ES-I3 (cell line): Measurements from ENCODE around the gene ADAT3.

Experiments
- H3K36me3 ChIP-seq: 2 replicates; pipeline ENCODE4 v1.6.1; 2013; ENCODE audit warnings: mild to moderate bottlenecking, low read length, control low read depth, moderate library complexity; ENCODE audit not compliant: insufficient read depth
- H3K4me1 ChIP-seq: 2 replicates; pipeline ENCODE4 v1.6.1; 2013; ENCODE audit warnings: mild to moderate bottlenecking, control low read depth, low read length; ENCODE audit not compliant: insufficient read depth
- H3K9ac ChIP-seq: 2 replicates; pipeline ENCODE4 v1.6.1; 2013; ENCODE audit warnings: low read depth, mild to moderate bottlenecking, low read length, moderate library complexity
- H3K9me3 ChIP-seq: 2 replicates; pipeline ENCODE4 v1.6.1; 2013; ENCODE audit warnings: mild to moderate bottlenecking, low read length, moderate library complexity; ENCODE audit not compliant: control insufficient read depth, insufficient read depth

ADAT3 gene

DNA sequence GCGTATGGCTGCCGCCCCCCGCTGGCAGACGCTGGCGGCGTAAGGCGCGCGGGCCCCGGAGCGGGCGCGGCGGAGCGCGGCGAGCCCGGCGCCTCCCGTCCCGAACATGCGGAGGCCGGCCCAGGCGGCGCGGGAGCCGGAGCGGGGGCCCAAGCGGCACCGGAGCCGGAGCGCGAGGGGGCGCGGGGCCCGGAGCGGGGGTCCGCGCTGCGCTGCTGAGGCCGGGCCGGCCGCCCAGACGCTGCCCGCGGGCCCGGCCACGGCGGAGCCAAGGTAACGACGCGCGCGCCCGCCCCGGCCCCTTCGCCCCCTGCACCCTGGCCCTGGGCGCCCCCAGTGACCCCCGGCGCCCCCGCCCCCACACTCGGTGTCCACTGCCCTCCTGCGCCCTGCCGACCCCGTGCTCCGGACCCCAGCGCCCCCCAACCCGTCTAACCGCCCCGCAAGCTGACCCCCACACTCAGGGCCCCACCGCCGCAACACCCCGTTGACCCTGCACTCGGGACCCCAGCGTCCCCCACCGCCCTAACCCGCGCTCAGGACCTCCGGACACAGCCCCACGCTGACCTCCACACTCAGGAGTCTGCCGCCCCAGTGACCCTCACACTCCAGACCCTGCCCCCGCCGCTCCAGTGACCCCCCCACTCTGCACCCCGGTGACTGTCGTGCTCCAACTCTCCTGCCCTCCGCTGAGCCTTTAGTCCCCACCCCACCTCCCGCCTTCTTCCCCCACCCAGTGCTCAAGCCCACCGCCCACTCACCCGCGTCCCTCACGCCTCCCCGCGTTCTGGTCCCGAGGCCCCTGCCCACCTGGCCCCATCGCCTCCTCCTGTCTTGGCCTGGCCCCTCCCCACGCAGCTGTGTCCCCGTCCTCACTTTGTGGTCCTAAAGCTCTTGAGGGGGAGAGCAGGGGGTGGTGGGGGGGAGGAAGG, 36.2 kb downstream of the ADAT3 start, which contains the start of gene CSNK1G2:
Gene CSNK1G2 (plus strand): TSS at position 27 of the 932 bp plus-strand sequence. CDS start 28,601 bp downstream, outside the sequence.
- Histone ChIP-seq H3K36me3 (no peaks in the 10 kb centered on the region), H3K9me3 (no peaks in the 10 kb centered on the region), H3K9ac (peak within 1 kb of the TSS; percentile 93), H3K4me1 (peaks cover 6% of the 10 kb centered on the region; the same call in 1 of the 2 replicates)

DNA sequence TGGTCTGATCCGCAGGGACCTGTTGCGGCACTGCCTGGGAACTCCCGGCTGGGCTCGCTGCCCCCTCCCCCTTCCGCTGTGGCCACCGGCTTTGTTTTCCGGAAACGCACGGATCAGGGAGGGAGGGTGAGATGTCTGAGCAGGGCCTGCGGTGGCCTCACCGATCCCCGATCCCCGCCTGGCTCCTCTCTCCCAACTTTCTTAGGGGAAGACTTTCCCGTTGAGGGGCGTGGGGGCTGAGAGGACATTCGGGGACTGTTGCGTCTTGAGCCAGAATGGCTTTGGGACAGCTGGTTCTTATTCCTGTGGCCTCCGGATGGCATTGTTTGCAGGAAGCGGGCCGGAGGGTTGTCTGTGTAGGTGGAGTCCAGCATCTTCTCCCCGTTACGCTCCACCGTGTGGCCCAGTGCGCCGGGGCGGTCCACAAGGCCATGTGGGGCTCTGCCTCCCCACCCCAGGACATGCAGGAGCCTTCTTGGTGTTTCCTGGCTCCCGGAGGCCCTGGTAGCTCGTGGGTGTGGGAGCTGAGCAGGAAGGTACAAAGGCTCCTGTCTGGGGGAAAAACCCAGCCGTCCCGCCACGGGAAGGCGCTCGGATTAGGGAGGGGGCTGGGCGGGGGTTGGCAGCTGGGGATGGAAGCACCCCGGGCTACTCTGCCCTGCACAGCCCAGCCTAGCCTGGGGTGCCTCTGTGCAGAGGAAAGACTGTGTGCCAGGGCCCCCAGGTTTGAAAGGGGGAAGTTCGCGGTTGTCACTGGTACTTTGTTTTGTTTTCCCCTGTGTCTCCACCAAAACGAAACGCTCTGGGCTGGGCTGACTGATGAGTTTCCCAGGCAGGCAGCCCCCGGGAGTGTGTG, 37.1 kb downstream of the ADAT3 start:
- no peaks in the 10 kb centered on the region for H3K9me3 ChIP-seq
- H3K4me1 ChIP-seq: peaks cover 6% of the 10 kb centered on the region; the same call in 1 of the 2 replicates
- H3K9ac ChIP-seq: peak overlapping the region; percentile 82
- no peaks in the 10 kb centered on the region for H3K36me3 ChIP-seq

DNA sequence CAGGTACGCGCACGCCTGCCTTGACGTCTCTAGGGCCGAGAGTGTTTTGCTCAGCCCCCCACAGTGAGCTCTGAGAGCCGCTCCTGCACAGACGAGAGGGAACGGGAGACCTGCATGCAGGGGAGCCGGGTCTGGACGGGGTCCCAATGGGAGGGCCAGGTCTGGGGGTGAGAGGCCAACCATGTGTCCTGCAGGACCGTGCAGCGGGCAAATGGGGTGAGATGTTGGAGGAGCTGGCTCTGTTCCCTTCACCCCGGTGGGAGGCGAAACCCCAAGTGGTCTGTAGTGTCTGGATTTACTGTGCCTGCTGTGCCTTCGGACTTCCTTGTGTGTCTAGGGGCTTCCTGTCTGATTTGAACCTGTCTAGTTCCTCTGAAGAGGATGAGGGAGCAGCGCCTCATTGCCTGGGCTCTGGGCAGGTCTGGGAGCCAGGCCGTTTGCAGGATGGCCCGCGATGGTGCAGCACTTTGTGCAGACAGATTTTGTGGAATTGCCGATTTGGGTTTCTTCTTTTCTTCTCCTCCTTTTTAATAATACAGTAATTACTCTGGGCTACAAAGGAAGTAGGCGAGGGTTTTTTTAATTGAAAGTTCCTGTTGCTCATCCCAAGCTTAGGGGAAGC, 37.8 kb downstream of the ADAT3 start:
- peaks cover 6% of the 10 kb centered on the region; the same call in 1 of the 2 replicates for H3K4me1 ChIP-seq
- H3K36me3 ChIP-seq: no peaks in the 10 kb centered on the region
- H3K9me3 ChIP-seq: no peaks in the 10 kb centered on the region
- H3K9ac ChIP-seq: peak overlapping the region; percentile 82; the same call in 1 of the 2 replicates

DNA sequence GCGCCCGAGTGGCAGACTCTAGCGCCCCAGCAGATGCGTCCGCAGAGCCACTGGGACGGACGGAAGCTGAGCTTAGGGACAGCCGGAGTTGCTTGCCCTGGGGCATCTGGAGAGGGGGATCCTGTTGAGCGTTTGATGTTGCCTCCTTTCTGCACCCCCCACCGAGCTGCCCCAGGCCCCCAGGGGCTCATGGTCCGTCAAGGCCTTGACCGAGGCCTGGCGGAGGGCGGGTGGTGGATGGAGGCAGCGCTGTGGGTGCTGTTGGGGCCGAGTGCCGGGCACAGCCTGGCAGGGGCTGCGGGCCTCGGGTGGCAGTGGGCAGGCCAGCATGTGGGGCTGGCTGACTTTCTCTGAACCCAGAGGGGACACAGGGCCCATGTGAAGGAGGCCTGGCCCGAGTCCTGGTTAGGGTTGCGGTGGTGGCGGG, 38.5 kb downstream of the ADAT3 start:
- H3K36me3 ChIP-seq: no peaks in the 10 kb centered on the region
- H3K9ac ChIP-seq: no peak overlapping the region
- H3K4me1 ChIP-seq: peaks cover 6% of the 10 kb centered on the region; the same call in 1 of the 2 replicates
- H3K9me3 ChIP-seq: no peaks in the 10 kb centered on the region

DNA sequence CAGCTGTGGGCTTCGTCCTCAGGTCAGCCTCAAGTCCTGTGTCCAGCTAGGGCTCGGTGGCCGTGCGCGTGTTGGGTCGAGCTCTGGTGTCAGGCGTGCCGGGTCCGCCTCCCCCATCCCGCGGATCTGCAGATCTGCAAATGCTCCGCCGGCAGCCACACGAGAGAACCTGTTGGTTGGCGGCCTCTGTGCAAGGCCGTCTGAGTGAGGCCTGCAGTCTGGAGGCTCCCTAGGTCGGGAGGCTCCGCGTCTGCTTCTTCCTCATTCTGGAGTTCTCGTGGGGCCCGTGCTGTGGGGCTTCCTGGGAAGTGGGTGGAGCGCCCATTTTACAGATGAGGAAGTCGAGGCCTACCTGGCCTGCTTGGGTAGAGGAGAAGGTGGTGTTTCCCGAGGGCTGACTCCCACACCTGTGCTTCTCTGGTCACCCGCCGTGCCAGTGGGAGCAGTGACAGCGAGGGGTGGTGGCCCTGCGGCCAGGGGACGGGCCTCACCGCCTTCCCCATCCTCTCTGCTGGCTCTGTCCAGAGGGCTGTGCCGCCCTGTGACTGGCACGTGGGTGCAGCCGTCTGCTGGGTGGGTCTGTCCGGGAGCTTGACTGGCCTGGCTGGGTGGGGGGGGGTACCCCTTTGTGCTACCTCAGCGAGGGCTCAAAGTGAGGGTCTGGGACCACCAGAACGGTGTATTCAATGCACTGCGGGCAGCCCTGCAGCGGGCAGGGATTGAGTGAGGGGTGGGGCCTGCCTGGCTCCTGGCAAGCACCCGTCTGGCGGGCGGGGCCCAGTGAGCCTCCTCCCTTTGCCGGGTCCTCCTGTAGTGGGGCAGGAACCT, 39.1 kb downstream of the ADAT3 start:
- peaks cover 6% of the 10 kb centered on the region; the same call in 1 of the 2 replicates for H3K4me1 ChIP-seq
- H3K9me3 ChIP-seq: no peaks in the 10 kb centered on the region
- H3K9ac ChIP-seq: no peak overlapping the region
- H3K36me3 ChIP-seq: no peaks in the 10 kb centered on the region

DNA sequence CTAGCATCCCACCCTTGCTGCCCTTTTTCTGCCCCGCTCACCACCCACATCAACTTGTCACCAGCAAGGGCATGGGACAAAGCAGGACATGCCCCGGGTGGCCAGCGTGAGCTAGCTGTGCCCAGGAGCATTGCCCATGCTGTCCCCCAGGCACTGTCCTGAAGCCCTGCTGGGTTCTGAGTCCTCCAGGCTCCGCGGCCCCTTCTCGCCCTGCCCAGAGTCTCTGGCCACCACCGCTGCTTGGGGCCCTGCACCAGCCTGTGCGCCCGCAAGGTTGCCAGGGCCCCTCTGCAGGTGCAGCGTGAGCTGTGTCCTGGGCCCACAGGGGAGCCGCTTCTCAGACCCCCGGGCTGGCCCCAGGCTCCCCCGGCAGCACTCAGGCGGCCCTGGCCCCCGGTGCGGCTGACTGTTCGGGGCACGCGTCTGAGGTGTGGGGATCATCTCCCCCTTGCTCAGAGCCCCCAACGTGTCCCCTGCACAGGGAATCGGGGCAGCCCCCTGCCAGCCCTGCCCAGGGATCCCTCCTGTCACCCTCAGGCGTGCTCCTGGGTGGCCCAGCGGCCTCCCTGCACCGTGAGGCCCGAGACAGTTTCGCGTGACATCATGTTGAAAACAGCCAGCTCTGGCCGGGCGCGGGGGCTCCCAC, 39.8 kb downstream of the ADAT3 start:
- peaks cover 6% of the 10 kb centered on the region; the same call in 1 of the 2 replicates for H3K4me1 ChIP-seq
- H3K36me3 ChIP-seq: no peaks in the 10 kb centered on the region
- no peaks in the 10 kb centered on the region for H3K9me3 ChIP-seq
- no peak overlapping the region for H3K9ac ChIP-seq

DNA sequence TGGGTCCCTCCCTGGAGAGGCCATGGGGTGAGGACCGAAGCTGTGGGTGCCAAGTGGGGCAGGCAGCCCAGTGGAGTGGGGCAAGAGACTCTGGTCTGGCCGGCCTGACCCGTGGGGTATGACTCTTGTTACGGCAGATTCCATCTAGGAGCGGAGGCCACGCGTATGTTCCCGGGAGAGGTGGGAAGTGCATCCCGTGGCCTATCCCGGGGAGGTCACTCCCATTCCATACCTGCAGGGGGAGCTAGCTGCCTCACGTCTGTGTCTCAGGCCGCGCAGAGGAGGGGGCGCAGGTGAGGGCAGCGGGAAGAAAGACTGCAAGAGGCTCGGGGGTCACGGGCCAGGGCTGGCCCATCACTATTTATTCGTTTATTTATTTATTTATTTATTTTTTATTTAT, 40.7 kb downstream of the ADAT3 start:
- Histone ChIP-seq H3K4me1 (peaks cover 6% of the 10 kb centered on the region; the same call in 1 of the 2 replicates), H3K36me3 (no peaks in the 10 kb centered on the region), H3K9ac (no peak overlapping the region), H3K9me3 (no peaks in the 10 kb centered on the region)

DNA sequence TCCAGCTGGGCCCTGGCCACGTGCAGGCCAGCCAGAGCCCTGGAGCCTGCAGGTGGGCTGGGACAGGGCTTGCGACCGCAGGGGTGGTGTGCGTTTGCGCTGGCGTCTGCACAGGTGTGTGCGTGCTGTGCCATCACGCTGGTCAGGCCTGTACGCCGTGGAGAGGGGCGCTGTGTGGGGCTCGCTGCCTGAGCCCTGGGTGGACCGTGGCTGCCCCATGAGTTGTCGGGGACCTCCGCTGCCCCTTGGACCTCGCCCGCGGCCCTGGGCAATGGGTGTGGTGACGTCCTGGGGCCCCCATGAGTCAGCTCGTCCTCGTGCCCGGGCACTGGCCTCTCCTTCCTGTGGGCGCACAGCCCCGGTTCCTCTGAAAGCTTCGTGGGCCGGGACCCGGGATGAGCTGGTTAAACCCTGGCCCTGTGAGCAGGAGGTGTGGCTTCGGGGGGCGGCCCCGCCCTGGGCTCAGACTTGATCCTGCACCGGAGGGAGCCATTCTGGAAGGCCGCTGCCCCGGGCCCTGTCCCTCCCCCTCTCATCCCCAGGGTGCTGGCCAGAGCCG, 42.5 kb downstream of the ADAT3 start:
- Histone ChIP-seq H3K4me1 (peaks cover 6% of the 10 kb centered on the region; the same call in 1 of the 2 replicates), H3K36me3 (no peaks in the 10 kb centered on the region), H3K9me3 (no peaks in the 10 kb centered on the region)

DNA sequence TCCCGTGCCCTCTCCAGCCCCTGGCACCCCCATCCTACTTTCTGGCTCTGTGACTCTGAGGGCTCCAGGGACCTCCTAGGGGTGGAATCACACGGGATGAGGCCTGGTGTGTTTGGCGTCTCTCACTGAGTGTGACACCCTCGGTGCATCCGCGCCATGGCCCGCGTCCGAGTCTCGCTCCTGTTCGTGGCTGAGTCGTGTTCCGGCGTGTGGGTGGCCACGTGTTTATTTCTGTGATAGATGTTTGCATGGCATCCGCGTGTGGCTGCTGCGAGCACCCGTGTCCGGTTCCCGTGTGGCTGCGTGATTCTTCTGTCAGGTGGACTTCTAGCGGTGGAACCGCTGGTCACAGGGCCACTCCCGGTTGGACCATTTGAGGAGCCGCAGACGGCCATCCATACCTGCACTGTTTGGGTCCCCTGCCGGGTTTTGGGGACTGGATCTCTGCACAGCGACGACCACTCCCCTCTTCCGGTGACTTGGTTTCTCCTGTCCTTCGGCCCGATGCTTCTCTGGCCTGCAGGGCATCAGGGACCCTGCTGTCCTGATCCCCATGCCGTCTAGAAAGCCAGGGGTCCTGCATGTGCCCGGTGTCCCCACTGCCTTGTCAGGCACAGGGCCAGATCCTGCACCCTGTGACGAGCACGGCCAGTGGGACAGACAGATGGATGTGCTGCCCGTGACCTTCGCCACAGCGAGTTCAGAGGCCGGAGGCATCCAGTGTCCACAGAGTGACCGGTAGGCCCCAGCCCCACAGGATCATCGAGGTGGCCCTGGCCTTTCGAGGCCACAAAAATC, 44.3 kb downstream of the ADAT3 start:
- H3K9me3 ChIP-seq: no peaks in the 10 kb centered on the region
- H3K36me3 ChIP-seq: no peaks in the 10 kb centered on the region; the same call in 1 of the 2 replicates
- no peaks in the 10 kb centered on the region; the same call in 1 of the 2 replicates for H3K4me1 ChIP-seq
- H3K9ac ChIP-seq: no peak overlapping the region

More for the DNA sequence above, 42.5 kb downstream of the ADAT3 start:
- no peak overlapping the region for H3K9ac ChIP-seq

DNA sequence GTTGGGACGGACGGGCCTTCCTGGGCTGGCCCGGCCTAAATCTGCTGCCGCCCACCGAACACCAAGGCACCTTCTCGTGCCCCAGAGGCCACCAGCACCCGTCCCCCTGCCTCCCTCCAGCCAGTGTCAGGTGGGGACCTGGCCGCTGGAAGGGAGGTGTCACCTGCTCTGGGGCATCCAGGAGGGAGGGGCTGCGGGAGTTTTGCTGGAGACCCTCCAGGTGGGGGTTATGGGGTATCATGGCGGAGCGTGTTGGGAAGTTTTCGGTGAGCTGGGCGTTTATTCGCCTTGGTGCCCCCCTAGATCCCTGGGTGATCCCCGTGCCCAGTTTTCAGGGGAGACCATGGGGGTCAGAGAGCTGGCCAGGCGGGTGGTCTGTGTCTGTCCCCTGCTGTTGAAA, 45.4 kb downstream of the ADAT3 start:
- no peaks in the 10 kb centered on the region for H3K9me3 ChIP-seq
- H3K36me3 ChIP-seq: no peaks in the 10 kb centered on the region; the same call in 1 of the 2 replicates

DNA sequence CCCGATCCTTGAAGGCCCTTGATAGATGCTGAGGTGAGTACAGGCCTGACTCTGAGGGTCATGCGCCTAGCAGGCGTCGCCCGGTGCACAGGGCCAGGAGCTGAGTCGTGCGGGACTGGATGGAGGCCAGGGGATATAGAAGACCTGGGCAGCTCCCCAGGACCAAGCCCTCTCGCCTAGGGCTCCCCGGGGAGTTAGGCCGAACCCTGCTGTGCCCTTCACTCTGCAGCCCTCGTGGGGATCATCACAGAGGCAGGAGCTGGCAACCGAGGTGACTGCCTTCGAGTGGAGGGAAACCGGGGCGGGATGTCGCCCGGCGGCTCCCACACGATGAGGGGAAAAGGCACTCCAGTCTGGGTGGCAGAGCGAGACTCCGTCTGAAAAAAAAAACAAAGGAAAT, 47.4 kb downstream of the ADAT3 start:
- Histone ChIP-seq H3K9ac (no peak overlapping the region), H3K4me1 (no peaks in the 10 kb centered on the region), H3K9me3 (no peaks in the 10 kb centered on the region), H3K36me3 (no peaks in the 10 kb centered on the region; the same call in 1 of the 2 replicates)

More for the DNA sequence above, 45.4 kb downstream of the ADAT3 start:
- Histone ChIP-seq H3K9ac (no peak overlapping the region), H3K4me1 (no peaks in the 10 kb centered on the region; the same call in 1 of the 2 replicates)

DNA sequence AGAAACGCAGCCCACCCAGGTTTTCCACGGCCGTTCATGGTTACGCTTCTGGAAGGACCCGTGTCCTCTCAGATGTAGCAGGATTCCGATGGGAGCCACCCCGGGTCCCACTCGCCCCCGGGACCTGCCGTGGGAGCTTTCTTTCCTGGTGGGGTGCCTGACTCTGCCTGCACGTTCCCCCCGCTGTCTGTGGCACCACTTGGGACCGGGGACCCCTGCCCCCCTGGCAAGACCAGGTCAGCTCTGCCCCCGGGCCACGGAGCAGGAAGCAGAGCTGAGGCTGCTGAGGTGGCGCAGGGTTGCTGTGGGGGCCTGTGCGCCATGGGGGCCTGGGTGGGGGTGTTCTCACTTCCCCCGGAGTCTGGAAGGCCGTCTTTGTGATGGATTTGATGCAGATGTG, 47.8 kb downstream of the ADAT3 start:
- Histone ChIP-seq H3K36me3 (no peaks in the 10 kb centered on the region; the same call in 1 of the 2 replicates), H3K9ac (no peak overlapping the region), H3K9me3 (no peaks in the 10 kb centered on the region), H3K4me1 (no peaks in the 10 kb centered on the region)
